ENCODE measurements around the gene CCDC69. TPM values are rescaled to one million over a fixed set of nuclear protein-coding genes. Genes with fewer than 3 reads are reported as not detected.

The CCDC69 gene
- total and polyA plus RNA-seq, 10 of the 15 experiments (the other 5 are each of a cell fraction or from before 2014, with no cell fraction given), result 13.5 to 106 (median 70.1) TPM

- no peak overlapping the region for H3K27ac ChIP-seq (ENCODE audit: control insufficient read depth, insufficient read depth)
- H3K79me2 ChIP-seq (ENCODE audit: control insufficient read depth, insufficient read depth, low read length), result no peaks in the 10 kb centered on the region; the same call in none of the 2 replicates
- in situ Hi-C loops (cut with MboI), result no loop called here
- ATAC-seq (peak; percentile 61), DNase-seq (ENCODE audit: low read depth, low spot score) (no peak), FAIRE-seq (no peak)
- SMC1A ChIA-PET (ENCODE audit: uncharacterized antibody, unreplicated experiment), result interaction anchor here (0.7 to 11.1 kb wide), 27 partner anchors 12 to 234 kb away, joined by 3 to 325 read pairs (median 5); partner anchors contain the start of genes ANXA6, CCDC69, GM2A and TNIP1
- peak overlapping the region; percentile 38; the same call in 1 of the 2 replicates for H3K4me2 ChIP-seq (ENCODE audit: control insufficient read depth, insufficient read depth)
- RAD21 ChIA-PET (ENCODE audit: unreplicated experiment), result interaction anchor here (0.9 to 7.0 kb wide), 29 partner anchors 10 to 187 kb away, joined by 3 to 105 read pairs (median 10); partner anchors contain the start of genes ANXA6, CCDC69 and GM2A
- H3K27me3 ChIP-seq (replicated peaks in 1 of 2; ENCODE audit: control insufficient read depth in 2 of 2, insufficient read depth in 2 of 2, low read length in 1 of 2), result no peaks in the 10 kb centered on the region
- POLR2A ChIA-PET, result interaction anchor here (0.6 to 10.2 kb wide), 12 partner anchors 11 to 157 kb away, joined by 3 to 290 read pairs (median 8); partner anchors contain the start of genes CCDC69 and GM2A
- CTCF ChIA-PET, result interaction anchor here (0.6 to 9.9 kb wide), 30 partner anchors 9 to 733 kb away, joined by 3 to 293 read pairs (median 6); partner anchors contain the start of genes CCDC69 and GM2A
- WGBS (ENCODE audit: insufficient coverage, insufficient replicate concordance, low lambda C conversion rate, missing lambda C conversion rate), result 59% methylated on average over 17 of the region's 17 CpGs
- H4K20me1 ChIP-seq (ENCODE audit: control insufficient read depth, insufficient read depth), result no peaks in the 10 kb centered on the region
- no peaks in the 10 kb centered on the region for H3K36me3 ChIP-seq (ENCODE audit: control insufficient read depth in 2 of 2, insufficient read depth in 2 of 2, low read length in 1 of 2)
- intact Hi-C loops (cut with micrococcal nuclease; ENCODE audit: unreplicated experiment), result loop anchor here (2.0 kb wide), 2 partner anchors 75 to 113 kb away; no protein-coding TSS in a partner anchor
- H3K9me3 ChIP-seq (replicated peaks; ENCODE audit: control insufficient read depth, insufficient read depth, low read length), result no peaks in the 10 kb centered on the region; the same call in 1 of the 3 replicates
- H3K9ac ChIP-seq (ENCODE audit: control insufficient read depth, insufficient read depth, low read length), result no peak overlapping the region
- H3K4me3 ChIP-seq, result no peak overlapping the region; the same call in 1 of the 2 replicates
- TF ChIP-seq YY1 (IDR thresholded peaks at IDR 0.05; ENCODE audit: low read depth, low read length) (peak; percentile 41; the same call in 1 of the 2 replicates), CTCF (IDR thresholded peaks at IDR 0.05 in 2 of 3, conservative IDR thresholded peaks at IDR 0.05 in 1 of 3; ENCODE audit: control insufficient read depth in 2 of 3, extremely low read depth in 1 of 3, insufficient read depth in 1 of 3, low read depth in 3 of 3, low read length in 3 of 3) (peak; percentile 66 to 72 (median 72)), SMC3 (IDR thresholded peaks at IDR 0.05; ENCODE audit: borderline replicate concordance, low read length) (peak; percentile 41; the same call in 1 of the 2 replicates), NFXL1 (IDR thresholded peaks at IDR 0.05; ENCODE audit: borderline replicate concordance) (no peak), ZBTB40 (IDR thresholded peaks at IDR 0.05; ENCODE audit: borderline replicate concordance) (no peak), RAD21 (IDR thresholded peaks at IDR 0.05; ENCODE audit: insufficient read depth, low read depth, low read length) (peak; percentile 82), ZZZ3 (IDR thresholded peaks at IDR 0.05; ENCODE audit: control insufficient read depth, insufficient read length, low read depth) (no peak), ETV6 (conservative IDR thresholded peaks at IDR 0.05 in 1 of 2, IDR thresholded peaks at IDR 0.05 in 1 of 2; ENCODE audit: borderline replicate concordance in 1 of 2, low read depth in 1 of 2) (no peak)
- peaks cover 70% of the 10 kb centered on the region for H3K4me1 ChIP-seq (ENCODE audit: control insufficient read depth, insufficient read depth, low read length)
- BruUV-seq (replicated peaks), result no TSS peak
- H2AFZ ChIP-seq (ENCODE audit: control insufficient read depth, low read depth, low read length), result no peak overlapping the region
These were observed 15.5 kb upstream of the CCDC69 start for GRCh38 chr5:151239237-151239861.

All from GM12878 (cell line).